ENCODE measurements around the gene LMBR1.
"Not testable (repeated sequence)": the region's sequence is repeated elsewhere in the genome, so short reads cannot be mapped to it uniquely, and the experiment has no call there.

Gene LMBR1

DNA sequence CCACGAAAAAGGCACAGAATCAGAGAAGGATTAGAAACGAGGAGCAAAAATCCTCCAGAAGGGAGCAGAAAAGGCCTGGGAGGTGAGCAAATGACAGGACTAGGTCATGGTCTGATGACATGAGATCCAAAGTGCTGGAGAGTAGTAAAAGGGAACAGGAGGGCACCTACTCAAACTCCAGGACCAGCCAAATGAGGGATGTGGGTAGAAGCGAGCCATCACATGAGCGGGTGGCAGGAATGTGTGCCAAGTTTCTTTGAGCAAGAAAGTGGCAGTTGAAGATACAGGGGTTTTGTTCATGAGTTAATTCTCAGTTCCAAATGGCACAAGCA is 139.8 kb downstream of the LMBR1 start:
- no peak for DNase-seq

GRCh38 chr7:156752367-156753228 is 140.4 kb downstream of the LMBR1 start:
- no peak for DNase-seq

GRCh38 chr7:156751319-156751718 is 141.7 kb downstream of the LMBR1 start:
- no peak for DNase-seq

DNA sequence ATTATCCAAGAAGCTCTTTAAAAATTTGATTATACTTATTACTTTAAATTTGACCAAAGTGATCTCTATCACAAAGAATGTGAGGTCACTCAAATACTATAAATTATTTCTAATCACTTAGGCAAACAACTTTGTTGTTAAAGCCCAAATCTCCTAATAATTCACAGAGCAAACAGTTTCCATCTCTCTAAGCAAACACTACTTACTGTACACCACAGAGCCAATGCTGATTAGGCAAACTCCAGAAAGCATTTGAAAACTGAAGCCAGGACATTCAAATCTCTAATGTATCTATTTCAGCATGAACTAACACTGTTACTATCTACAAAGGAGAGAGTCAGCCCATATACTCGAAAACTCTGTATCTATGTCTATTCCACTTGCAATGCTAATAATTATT is 145.3 kb downstream of the LMBR1 start:
- no peak for DNase-seq

GRCh38 chr7:156746891-156747290 is 146.1 kb downstream of the LMBR1 start:
- DNase-seq: no peak

DNA sequence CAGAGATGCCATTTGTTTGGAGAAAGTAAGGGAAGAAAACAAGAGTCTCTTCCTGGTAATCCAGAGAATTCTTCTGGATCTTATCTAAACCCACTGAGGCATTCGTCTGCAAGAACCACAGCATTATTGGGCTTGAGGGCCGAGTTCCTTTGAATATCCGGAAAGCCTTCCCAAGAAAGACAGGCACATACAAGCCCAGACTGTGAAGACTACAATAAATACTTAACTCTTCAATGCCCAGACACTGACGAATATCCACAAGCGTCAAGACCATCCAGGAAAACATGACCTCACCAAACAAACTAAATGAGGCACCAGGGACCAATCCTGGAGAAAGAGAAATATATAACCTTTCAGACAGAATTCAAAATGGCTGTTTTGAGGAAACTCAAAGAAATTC is 153.4 kb downstream of the LMBR1 start:
- no peak for DNase-seq

- peak; percentile 75 for DNase-seq
These were observed 157.1 kb downstream of the LMBR1 start for GRCh38 chr7:156735851-156736250.

DNA sequence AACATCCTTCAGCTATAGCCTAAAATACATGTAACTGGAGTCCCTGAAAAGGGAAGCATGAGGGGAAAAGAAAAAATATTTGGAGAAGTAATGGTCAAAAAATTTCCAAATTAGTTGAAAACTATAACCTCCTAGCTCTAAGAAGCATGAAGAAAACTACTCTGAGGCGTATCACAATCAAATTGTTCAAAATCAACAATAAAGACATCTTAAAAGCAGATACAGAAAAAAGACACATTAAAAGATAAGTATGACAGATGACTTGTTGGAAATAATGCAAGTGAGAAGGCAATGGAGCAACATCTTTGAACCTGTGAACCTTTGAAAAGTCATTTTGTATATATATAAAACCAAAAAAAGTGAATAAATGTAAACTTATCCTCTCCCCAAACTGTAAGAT is 159.3 kb downstream of the LMBR1 start:
- DNase-seq: no peak

GRCh38 chr7:156732091-156732625 is 160.8 kb downstream of the LMBR1 start:
- DNase-seq: no peak

DNA sequence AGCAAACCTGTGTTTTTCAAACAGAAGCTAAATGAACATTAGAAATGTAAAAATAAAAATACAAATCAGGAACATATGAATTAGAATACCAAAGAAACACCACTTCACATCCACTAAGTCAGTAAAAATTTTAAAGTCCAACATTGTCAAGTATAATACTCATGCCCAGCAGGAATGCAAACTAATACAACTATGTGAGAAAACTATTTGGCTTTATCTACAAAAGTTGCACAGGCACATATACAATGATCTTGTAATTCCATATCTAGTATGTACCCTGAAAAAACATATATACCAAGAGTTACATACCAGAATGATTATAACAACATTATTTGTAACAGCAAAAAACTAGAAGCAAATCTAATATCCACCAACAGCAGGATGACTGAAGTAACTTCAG is 161.3 kb downstream of the LMBR1 start:
- no peak for DNase-seq

- DNase-seq: no peak
These were observed 167.0 kb downstream of the LMBR1 start for GRCh38 chr7:156725936-156726335.

DNA sequence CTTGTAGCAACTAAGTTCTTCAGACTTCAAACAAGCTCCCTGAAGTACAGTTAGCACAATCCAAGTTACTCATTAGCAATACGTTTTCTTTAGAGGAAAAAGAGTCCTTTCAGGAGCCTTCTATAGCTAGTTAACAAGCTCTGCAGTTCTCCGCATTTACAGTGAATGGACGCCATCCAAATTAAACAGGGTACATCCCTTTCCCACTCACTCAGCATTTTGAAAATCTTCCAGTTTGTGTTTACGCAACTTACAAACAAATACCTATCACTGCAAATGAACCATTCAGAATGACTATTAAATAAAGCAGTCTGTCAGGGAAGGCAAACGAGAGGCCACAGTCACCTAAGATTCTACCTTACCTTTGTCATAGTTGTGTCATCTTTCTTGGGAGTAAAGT is 167.9 kb downstream of the LMBR1 start:
- DNase-seq: no peak

- no peak for DNase-seq
These were observed 170.7 kb downstream of the LMBR1 start for GRCh38 chr7:156722043-156722826.

DNA sequence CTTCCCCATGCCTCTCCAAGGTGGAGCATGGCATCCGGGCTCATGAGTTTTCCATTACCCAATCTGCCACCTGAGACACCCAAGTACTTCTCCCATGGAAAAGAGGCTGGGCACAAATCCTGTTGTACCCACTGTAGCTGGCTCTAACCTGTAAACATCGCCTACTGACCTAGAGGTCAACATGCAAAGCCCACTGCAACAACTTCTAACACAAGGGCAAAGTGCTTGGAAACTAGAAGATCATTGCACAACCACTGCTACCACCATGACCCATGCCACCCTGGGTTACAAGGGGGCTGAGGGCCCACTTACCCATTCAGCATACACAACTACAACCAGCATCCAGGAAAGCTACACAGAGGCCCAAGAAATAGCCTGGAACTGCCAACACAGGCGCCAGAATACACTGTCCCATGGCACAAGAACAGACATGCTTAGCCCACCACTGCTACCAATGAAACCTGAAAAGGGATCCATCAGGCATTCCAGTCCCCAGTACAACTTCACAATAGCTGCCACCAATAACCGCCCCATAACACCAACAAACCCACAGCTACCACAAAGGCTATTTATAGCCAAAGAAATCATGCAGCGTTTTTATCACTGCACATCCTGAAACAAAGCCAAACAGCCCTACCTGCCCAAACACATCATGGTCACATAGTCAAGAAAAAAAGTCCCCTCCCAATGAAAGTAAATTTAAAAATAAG is 189.1 kb downstream of the LMBR1 start:
- no peak for DNase-seq

DNA sequence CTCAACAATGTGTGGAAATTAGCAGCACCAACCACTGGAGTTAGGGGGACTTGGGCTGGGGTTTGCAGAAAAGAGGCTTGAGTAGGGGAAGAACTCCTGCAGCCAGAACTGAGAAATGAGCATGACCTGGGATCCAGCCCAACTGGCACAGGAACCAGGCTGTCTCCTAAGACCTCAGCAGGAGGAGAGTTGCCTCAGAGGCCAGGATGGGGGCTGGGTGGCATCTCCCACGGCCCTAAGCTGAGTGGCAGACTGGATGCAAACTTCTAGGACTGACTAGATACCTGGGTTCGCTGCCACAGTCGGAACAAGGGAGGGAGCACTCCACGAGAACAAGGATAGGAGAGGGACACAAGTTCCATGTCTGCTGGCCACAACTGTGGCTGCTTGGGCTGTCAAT is 189.8 kb downstream of the LMBR1 start:
- no peak for DNase-seq

DNA sequence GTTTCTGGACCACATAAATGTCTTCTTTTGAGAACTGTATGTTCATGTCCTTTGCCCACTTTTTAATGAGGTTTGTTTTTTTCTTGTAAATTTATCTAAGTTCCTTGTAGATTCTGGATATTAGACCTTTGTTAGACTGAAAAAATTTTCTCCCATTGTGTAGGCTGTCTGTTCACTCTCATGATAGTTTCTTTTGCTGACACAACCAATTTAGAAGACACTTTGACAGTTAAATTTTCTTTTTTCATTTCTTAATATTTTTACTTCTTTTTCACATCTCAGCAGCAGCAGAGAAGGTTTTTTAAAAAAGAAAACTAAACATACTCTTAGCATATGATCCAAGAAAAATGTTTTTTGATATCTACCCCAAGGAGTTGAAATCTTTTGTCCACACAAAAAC is 190.6 kb downstream of the LMBR1 start:
- DNase-seq: no peak

DNA sequence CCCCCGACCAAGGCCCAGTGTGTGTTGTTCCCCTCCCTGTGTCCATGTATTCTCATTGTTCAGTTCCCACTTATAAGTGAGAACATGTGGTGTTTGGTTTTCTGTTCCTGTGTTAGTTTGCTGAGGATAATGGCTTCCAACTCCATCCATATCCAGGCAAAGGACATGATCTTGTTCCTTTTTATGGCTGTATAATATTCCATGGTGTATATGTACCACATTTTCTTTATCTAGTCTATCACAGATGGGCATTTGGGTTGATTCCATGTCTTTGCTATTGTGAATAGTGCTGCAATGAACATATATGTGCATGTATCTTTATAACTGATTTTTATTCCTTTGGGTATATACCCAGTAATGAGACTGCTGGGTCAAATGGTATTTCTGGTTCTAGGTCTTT is 191.2 kb downstream of the LMBR1 start:
- not testable (repeated sequence) for DNase-seq

- not testable (repeated sequence) for DNase-seq
These were observed 194.5 kb downstream of the LMBR1 start for GRCh38 chr7:156698512-156698911.

GRCh38 chr7:156697283-156697682 is 195.7 kb downstream of the LMBR1 start:
- DNase-seq: not testable (repeated sequence)

GRCh38 chr7:156693627-156694026 is 199.4 kb downstream of the LMBR1 start:
- no peak for DNase-seq

DNA sequence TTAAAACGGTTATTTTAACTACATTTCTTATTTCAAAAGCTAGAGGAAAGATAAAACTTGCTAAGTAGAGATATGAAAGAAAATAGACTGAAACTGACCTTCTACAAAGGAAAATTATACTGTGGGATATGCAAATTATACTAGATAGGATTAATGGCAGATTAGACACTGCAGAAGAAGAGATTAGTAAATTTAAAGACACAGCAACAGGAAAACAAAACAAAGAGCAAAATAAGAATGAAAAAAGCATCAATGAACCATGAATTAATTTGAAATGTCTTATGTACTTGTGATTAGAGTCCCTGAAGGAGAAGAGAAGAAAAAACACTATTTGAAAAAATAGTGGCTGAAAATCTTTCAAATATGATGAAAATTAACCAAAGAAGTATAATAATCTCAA is 200.1 kb downstream of the LMBR1 start:
- DNase-seq: no peak

DNA sequence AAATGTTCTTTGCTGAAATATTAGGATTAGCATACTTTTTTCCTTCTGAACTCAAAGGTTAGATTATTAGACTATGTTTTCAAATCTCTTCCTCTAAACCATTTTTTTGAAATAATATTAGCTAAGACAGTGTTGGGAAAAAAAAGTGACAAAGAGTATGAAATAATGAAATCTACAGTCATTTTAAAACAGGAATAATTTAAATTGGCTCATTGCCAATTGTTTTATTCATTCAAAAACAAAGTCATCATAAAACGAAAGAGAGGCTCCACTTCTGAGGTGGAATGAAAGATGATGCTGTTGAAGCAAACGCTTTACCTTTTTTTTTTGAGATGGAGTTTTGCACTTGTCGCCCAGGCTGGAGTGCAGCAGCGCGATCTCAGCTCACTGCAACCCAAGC is 201.2 kb downstream of the LMBR1 start:
- no peak for DNase-seq

DNA sequence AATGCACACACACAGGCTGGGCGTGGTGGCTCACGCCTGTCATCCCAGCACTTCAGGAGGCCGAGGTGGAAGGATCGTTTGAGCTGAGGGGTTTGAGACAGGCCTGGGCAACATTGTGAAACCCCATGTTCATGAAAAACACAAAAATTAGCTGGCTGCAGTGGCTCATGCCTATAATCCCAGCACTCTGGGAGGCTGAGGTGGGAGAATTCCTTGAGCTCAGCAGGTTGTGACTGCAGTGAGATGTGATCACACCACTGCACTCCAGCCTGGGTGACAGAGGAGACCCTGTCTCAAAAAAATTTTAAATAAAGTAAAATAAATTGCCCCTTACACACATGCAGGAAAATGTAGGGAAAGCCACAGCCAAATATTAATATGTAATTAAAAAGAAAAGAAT is 208.3 kb downstream of the LMBR1 start:
- no peak for DNase-seq

- DNase-seq: no peak
These were observed 208.7 kb downstream of the LMBR1 start for GRCh38 chr7:156684251-156684650.

All from NCI-H446 treated with DMSO at 0.1 percent for 48 hours (cell line).